ENCODE results near the gene TPGS2. TPM values are rescaled to one million over a fixed set of nuclear protein-coding genes. Genes with fewer than 3 reads are reported as not detected.
"Not testable (repeated sequence)": the region's sequence is repeated elsewhere in the genome, so short reads cannot be mapped to it uniquely, and the experiment has no call there.

Gene TPGS2
- total RNA-seq, 1 donor from 2014 or later = 189 TPM

DNA sequence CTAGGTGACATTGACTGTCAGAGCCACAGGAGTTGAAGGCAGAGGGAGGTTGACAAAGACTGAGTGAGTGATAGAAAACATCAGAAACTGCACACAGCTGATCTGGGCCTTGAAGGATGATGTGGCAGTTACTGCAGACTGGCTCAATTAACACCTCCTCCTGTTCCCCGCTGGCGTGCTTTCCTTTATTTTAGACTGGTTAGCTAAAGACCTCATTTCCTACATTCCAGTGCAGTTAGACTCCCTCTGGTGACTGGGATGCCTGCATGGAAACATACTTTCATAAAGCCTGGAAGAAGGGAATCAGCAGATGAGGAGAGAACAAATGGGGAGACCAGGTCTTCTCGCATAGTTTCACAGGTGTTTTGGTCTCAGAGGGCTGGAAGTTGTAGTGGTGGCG is 7.1 kb downstream of the TPGS2 start:
- no peak for DNase-seq (ENCODE audit: low read depth, low spot score)

DNA sequence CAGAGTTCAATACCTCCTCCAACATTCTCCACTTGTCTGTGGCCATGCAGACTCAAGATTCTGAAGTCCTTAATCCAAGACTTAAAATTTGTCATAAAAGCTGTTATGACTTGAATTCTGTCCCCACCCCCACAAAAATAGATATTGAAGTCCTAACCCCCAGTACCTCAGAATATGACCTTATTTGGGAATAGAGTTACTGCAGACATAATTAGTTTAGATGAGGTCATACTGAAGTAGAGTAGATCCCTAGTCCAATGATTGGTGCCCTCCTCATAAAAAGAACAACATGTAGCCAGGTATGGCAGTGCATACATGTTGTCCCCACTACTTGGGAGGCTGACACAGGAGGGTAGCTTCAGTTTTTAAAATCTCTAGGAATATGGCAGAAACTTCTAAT is 9.2 kb downstream of the TPGS2 start:
- DNase-seq (ENCODE audit: low read depth, low spot score) = no peak

DNA sequence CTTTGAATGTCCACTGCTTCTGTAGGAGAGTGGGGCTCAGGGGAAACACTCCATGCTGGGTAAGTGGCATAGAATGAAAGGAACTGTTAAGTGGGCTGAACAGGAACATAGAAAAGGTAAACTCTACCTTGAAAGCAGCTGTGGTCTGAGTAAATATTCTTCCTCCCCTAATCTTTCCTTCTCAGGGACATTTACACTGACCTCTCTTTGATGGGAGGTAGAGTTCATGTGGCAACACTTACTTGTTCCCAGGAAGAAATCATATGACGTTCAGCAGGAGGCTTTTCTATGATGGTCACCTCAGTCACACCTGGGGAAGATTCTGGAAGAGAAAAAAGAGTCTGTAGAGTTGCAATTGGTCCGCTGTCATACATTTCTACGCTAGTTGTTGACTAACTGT is 10.2 kb downstream of the TPGS2 start:
- DNase-seq (ENCODE audit: low read depth, low spot score) = no peak

DNA sequence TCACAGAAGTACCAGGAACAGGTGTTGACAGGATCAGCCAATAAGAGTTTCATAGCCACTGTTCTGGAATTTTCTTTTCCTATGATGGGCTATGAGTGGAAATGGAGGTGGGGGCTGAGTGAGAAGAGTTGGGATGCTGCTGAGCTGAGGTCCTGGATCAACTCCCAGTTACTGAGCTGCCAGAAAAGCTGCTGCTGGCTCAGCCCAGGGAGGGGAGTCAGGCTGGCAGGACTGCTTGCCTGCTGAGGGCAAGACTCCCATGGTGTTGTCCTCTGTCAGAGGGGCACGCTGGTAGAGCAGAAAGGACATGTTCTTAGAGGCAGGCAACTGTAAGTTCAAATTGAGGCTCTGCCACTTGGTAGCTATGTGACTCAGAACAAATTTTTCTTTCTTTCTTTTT is 11.8 kb downstream of the TPGS2 start:
- no peak for DNase-seq (ENCODE audit: low read depth, low spot score)

DNA sequence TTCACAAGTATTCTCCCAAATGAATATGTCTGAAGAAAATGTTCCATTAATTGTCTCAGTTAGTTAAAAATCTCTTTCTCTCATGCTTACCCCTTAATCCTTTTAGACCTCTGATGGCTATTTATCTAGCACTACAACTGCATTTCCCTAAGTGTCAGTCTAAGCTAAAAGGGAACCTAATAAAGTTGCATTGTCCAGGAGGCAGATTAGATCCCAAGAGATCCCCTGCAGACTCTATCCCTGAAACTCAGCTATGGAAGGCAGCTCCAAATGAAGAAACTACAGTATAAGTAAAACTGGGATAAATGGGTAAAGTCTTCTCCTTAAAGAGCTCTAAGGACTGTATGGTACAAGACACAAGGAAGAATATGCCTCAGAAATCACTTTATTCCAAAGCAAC is 12.7 kb downstream of the TPGS2 start:
- DNase-seq (ENCODE audit: low read depth, low spot score) = not testable (repeated sequence)

DNA sequence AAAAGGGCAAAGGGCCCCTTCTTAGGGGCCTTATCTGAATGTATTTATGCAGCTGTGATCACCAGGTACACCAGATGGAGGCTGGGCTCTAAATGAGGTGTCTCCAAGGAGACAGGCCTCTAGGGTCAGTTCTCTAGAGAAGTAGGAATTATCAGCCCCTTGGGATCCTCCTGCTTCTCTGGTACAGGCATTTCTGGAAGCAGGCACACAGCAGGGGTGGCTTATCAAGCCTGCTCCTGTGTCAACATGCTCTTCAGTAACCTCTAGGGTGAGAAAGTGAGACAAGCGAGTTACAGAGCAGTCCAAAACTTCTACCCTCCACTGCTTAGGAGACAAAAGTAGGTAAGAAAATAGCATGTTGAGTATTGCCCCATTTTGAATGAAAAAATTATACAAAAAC is 13.8 kb downstream of the TPGS2 start:
- no peak for DNase-seq (ENCODE audit: low read depth, low spot score)

DNA sequence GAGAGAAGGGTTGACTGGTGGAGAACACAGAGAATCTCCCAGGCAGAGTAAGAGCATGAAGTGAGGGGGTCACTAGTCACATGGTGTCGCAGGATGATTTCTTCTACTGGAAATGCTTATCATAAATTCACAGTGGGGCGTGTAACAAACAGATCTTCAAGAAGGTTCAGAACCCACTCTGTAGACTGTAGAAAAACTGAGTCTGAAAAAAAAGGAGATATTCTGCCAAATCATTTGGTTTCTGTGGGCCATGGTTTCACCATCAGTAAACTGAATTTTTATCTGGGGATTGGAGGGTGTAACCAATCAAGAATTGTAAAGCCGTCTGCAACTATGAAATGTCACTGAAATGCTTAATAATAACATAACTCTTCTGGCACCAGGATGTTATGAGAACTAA is 15.0 kb downstream of the TPGS2 start:
- no peak for DNase-seq (ENCODE audit: low read depth, low spot score)

DNA sequence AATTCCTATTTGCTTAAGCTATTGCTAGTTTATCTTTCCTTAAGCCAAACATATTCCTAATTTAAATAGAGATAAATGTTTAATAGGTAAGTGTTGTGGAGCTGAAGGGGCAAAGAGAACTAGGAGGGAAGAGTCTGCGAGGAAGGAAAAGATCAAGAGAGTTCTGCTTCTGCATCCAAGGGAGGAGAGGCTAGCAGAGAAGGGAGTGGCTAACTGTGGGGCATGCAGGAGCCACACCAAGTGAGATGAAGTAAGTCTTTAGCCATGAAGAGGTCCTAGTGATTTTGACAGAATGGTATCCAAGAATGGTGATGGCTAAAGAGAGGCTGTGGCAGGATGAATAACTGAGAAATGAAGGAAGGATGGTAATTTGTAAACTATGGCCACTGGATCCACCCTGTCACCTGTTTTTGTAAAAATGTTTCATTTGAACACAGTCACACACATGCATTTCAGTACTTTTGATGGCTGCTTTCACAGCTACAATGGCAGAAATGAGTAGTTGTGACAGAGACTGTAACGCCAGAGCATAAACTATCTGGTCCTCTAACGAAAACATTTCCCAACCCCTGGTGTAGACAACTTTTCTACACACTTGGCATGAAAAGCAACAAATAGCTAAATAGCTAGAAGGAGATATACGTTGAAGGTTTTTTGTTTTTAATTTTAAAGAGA is 15.6 kb downstream of the TPGS2 start:
- no peak for DNase-seq (ENCODE audit: low read depth, low spot score)

DNA sequence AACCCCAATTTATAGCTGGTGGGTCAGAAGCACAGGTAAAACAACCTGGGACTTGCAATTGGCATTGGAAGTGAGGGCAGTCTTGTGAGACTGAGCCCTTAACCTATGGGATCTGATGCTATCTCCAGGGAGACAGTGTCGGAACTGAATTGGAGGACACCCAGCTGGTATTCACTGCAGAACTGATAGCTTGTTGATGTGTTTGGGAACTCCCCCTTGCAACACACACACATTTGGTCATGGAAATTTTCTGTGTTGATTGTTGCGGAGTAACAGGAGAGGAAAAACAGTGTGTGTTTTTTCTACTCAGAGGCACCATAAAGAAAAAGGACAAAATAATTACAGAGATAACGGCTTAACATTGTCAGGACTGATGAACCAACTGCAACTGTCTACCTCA is 16.1 kb downstream of the TPGS2 start:
- DNase-seq (ENCODE audit: low read depth, low spot score) = no peak

DNA sequence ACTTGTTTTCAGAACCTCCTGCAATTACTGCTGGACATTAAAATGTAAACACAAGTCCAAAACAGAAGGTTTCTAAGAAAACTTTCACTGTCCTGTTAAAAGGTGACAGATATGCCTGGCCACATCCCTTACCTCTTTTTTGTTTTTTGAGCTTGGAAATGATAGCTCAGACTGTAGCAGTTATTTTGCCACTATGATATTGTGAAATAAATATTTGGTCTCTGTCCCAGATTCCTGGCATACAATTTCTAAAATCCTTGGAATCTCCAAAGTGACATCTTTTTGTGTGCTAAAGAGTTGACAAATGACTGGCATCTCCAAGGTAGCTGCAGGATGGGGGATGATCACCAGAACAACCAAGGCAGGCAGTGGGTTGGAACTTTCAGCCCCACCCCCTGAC is 16.8 kb downstream of the TPGS2 start:
- no peak for DNase-seq (ENCODE audit: low read depth, low spot score)

DNA sequence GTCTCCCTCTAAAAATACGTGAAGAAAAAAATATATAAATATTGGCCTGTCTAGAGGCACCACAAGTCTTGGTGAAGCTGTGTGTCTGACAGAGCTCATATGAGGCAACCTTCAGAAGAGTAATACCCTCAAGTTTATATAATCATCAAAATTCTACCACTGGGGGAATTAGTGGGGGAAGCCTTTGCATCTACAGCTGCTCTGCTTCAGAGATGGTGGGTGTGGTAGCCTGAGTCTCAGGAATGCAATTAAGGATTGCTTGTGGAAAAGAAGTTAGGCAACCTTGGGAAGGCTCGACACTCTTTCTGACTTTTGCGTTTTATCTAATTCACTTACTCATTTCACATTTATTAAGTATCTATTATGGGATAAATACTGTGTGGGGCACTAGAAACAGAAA is 17.4 kb downstream of the TPGS2 start:
- DNase-seq (ENCODE audit: low read depth, low spot score) = no peak

DNA sequence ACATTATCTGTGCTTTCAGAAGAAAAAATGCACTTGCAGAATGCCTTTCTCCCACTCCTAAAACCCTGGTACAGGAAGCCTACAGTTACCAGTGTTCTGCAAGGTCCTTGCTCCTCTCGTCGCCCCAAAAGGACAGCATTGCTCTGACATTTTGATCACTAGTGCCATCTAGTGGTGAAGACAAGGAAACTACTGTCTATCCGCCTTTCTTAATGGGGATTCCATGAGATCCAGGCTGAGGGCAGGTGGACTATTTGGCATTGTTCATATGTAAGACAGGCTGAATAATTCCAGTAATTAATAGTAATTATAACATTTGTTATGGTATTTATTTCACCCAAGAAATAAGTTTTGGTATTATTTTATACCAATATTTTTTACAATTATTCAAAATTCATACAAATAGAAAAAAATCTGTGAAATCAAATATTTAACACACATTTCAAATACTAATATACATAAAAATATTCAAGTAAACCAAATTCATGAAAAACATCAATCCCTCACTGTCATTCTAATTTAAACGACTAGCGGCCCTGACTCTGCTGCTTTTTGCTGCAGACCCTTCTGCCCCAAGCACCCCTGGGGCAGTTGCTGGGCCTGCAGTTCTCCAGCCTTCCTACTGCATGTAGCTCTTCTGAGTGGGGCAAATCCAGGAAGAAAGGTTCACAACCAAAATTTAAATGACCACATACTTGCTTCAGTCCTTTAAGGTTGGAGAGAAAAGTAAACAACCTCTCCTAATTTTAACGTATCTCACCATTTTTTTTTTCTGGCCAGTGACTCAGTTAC is 19.0 kb downstream of the TPGS2 start:
- no peak for DNase-seq (ENCODE audit: low read depth, low spot score)

DNA sequence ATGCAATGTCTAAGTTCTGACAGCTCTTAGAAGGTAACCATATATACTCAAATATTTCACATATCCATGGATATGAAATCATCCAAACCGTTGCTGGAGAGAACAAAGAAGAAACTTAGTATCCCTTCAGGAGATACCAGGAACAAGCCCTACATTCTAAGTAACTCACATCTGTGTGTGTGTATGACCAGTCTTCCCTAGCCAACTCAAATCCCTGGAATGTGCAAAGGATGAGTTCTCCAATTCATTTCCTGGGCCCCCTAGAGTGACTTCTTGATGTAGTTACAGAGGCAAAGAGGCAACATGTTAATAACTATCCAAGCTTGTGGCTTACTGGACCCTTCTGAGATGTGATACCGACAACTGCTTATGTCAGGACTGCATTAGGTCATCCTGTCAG is 20.1 kb downstream of the TPGS2 start:
- DNase-seq (ENCODE audit: low read depth, low spot score) = no peak

DNA sequence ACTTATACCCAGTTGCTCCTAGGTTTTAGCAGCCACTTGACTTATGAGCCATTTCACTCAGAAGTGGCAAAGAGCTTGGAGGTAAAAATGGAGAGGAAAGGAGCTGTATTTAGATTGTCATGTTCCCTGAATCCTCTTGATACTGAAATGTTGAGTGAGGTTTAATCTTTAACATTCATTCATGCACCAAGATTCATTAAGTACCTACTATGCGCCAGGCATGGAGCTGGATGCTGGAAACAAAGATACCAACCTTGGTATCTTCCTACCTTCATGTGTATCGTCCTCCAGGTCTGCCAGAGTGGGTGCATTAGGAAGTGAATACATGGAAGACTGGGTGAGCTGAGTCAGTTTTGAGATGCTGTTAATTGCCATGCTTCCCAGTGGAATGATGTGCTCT is 23.7 kb downstream of the TPGS2 start:
- DNase-seq (ENCODE audit: low read depth, low spot score) = no peak

DNA sequence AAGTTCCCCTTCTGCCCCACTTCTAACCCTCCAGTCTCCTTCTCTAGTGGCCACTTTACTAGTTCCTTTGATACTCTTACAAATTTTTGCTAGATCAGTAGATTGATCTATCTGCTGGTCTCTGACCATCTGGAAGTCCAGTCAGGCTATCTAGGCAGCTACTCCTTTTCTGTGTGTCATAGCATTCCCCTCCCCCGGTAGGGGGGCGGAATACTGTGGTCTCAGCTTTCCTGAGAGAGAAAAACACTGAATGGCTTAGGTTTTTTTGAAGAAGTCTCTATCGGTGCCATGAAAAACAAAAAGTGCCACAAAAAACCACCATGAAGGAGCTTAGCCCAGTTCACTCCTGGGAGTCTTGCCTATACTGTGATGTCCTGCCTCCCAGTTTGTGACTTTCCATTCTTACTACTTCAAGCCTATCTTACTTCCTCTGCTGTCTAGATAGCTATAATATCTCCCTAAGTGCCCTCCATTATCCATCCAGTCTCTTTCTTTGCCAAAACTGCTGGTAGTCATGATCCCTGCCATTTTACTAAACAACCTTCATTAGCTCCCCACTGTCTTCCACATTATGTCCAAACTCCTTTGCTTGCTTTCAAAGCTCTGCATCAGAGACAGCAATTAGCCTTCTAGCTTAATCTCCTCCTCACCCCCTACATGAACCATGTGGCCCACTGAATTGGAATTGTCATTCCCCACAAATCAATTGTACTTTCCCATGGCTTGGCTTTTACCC is 29.9 kb downstream of the TPGS2 start:
- DNase-seq (ENCODE audit: low read depth, low spot score) = no peak

DNA sequence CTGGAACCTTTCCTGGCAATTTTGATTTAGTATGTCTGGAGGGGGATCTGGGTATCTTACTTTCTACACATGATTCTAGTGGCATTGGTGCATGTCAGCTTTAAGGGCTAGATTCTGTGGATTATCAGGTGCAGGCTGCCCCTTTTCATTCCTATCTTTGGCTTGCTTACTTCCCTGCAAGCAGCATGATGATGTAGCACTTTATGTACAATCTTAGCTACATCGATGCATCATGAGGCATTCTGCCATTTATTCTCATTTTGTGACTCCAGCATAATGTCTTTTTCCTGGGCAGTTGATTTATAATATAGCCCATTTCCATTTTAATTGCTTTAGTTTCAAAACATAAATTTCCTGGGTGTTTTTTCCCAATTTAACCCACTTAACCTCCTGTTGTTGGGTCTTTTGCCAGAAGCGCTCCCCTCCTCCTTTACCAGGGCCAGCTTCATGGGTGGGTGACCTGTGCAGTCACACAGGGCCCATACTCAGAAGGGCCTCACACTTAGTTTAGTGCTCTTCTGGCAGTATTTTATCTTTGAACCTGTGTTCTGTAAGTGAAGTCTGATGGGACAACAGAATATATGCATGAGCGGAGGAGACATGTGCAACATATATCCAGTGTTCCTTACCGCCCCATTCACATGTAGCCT is 36.0 kb downstream of the TPGS2 start:
- DNase-seq (ENCODE audit: low read depth, low spot score) = no peak

DNA sequence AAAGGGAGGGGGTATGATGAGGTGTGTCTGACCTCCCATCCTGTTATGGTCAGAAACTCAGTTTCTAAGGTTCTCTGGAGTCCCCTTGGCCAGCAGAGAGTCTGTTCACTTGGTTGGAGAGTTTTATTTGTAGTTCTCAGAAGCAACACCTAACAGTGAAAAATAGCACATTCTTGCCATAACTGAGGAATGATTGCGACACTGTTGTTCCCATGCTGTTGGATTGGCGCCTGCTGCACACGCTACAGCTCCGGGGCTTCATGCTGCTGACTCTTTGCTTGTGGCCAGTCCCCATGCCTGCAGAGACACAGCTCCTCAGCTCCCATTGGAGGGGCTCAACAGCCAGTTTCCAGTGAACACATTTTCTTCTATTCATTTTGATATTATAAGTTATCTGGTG is 42.1 kb downstream of the TPGS2 start:
- DNase-seq (ENCODE audit: low read depth, low spot score) = no peak

DNA sequence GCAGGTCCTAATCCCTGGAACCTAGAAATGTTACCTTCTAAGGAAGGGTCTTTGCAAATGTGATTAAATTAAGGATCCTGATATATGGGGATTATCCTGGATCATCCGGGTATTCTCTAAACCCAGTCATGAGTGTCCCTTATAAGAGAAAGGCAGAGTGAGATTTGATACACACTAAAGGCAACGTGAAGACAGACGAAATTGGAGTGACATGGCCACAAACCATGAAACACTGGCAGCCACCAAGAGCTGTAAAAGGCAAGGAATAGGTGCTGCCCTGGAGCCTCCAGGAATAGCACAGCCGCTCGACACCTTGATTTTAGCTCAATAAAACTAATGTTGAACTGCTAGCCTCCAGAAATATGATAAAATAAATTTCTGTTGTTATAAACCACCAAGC is 45.0 kb downstream of the TPGS2 start:
- DNase-seq (ENCODE audit: low read depth, low spot score) = no peak

DNA sequence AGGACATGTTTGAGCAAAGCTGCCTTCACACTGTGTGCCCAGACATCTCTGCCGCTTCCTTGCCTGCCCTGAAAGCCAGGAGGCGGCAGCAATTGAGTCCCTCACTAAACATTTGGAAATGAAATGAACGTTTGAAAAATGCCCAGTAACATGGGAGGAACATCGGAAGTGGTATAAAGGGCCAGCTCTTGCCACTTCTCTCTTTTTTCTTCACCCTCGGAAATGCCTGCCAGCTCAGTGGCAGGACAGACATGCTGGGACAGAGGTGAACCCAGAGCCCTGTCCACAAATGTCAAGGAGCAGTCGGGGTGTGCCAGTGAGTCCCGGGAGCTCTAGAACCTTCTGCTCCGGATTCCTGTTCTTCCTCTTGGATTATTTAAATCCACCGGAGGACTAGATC is 46.1 kb downstream of the TPGS2 start:
- no peak for DNase-seq (ENCODE audit: low read depth, low spot score)

DNA sequence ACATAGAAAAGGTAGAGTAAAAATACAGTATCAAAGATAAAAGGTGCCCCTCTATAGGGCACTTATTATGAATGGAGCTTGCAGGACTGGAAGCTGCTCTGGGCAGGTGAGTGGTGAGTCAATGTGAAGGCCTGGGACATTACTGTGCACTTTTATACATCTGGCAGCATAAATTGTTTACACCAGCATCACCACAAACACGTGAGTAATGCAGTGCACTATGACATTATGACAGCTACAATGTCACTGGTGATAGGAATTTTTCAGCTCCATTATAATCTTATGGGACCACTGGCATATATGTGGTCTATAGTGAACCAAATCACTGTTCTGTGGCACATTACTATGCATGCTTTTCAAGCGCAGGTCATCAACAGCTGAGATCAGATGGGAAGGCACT is 48.1 kb downstream of the TPGS2 start:
- no peak for DNase-seq (ENCODE audit: low read depth, low spot score)

DNA sequence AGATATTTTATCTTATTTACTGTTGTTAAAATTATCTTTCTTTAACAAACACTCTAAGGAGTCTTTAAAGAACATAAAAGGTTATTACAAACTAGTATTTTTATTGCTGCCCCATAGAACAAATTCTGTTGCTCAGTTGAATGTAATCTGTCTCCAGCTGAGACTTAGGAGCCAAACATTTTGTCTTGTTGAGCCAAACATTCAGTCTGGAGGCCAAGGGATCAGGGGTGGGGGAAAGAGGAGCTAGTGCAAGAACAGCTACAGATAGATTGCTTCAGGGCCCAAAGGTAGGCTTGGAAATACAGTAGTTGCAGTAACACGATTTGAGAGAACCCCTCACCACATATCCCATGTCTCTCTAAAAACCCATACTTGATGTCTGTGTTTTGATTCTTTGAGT is 51.2 kb downstream of the TPGS2 start:
- no peak for DNase-seq (ENCODE audit: low read depth, low spot score)

DNA sequence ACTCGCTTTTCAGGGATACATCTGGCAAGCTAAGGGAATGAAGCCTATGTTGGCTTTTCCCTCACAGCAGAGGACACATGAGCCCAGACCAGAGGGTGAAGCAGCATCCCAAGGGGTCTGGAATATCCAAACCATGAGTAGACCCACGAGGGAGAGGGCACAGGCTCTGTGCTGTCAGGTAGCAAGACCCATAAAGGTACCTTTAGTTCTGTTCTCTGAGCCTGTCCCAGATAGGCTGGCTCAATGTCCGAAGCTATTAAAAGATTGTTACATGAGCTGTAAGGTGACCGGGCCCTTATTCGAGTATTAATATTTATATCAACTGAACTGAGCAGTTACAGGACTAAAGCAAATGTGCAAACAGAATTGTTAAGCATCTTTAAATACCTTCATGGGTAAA is 52.2 kb downstream of the TPGS2 start:
- DNase-seq (ENCODE audit: low read depth, low spot score) = no peak
